HEK293 (cell line): Measurements from ENCODE around the gene CENPX.

Experiments used
- ZNF629 ChIP-seq: fragments of 450-650 bp; formaldehyde crosslinking; IDR thresholded peaks from 2 replicates; pipeline ENCODE4 v1.5.1; 2017; ENCODE audit warnings: missing biosample characterization, missing genetic modification characterization
- TF ChIP-seq, protein P1 (sequence below): fragments of 450-650 bp; formaldehyde crosslinking; IDR thresholded peaks from 2 replicates; pipeline ENCODE4 v1.5.1; 2016; ENCODE audit warnings: missing biosample characterization, missing genetic modification characterization
- TF ChIP-seq, protein P2 (sequence below): fragments of 450-650 bp; formaldehyde crosslinking; IDR thresholded peaks from 2 replicates; pipeline ENCODE4 v1.5.1; 2016; ENCODE audit warnings: missing biosample characterization, missing genetic modification characterization

DNA sequence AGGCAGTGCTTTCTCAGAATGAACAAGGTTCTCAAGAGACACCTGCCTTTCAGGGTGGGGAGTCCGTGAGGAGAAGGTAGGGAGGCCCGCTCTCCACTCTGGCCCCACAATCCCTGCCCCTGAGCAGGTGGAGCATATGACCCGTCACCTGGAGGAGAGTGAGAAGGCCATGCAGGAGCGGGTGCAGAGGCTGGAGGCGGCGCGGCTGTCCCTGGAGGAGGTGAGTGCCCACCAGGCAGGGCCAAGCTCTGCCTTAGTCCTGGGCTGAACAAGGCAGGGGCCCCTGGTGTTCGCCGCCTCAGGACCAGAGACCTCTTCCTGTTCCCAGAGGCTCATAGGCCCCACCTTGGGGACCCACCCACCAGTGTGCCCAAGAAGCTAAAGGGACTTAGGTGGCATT is 6.3 kb upstream of the CENPX start:
- TF ChIP-seq, protein P1, sequence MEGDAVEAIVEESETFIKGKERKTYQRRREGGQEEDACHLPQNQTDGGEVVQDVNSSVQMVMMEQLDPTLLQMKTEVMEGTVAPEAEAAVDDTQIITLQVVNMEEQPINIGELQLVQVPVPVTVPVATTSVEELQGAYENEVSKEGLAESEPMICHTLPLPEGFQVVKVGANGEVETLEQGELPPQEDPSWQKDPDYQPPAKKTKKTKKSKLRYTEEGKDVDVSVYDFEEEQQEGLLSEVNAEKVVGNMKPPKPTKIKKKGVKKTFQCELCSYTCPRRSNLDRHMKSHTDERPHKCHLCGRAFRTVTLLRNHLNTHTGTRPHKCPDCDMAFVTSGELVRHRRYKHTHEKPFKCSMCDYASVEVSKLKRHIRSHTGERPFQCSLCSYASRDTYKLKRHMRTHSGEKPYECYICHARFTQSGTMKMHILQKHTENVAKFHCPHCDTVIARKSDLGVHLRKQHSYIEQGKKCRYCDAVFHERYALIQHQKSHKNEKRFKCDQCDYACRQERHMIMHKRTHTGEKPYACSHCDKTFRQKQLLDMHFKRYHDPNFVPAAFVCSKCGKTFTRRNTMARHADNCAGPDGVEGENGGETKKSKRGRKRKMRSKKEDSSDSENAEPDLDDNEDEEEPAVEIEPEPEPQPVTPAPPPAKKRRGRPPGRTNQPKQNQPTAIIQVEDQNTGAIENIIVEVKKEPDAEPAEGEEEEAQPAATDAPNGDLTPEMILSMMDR (tag by site-specific recombination): no peak
- TF ChIP-seq ZNF629 (tag by site-specific recombination): no peak
- TF ChIP-seq, protein P2, sequence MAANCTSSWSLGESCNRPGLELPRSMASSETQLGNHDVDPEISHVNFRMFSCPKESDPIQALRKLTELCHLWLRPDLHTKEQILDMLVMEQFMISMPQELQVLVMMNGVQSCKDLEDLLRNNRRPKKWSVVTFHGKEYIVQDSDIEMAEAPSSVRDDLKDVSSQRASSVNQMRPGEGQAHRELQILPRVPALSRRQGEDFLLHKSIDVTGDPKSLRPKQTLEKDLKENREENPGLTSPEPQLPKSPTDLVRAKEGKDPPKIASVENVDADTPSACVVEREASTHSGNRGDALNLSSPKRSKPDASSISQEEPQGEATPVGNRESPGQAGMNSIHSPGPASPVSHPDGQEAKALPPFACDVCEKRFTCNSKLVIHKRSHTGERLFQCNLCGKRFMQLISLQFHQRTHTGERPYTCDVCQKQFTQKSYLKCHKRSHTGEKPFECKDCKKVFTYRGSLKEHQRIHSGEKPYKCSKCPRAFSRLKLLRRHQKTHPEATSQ (tag by site-specific recombination): no peak
